ENCODE data around the gene HECTD3.
"Not testable (repeated sequence)": the region's sequence is repeated elsewhere in the genome, so short reads cannot be mapped to it uniquely, and the experiment has no call there.

The HECTD3 gene

DNA sequence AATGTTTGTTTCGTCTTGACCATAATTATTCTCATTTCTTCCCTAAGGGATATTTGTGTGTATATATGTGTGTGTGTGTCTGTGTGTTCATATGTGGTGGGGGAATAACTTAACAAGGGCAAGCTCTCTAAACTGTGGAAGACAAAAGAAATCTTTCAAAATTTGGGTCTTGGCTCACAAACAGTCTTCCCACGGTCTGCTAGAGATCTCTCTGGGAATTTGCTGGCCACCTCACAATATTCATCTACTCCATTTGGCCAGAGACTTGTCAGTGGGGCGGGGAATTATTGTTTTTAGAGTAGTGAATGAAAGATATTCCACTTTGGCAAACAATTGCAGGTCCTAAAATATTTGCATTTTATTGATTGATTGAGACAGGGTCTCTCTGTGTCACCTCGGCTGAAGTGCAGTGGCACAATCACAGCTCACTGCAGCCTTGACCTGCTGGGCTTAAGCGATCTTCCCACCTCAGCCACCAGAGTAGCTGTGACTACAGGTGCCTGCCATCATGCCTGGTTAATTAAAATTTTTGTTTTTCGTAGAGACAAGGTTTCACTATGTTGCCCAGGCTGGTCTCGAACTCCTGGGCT, 16.7 kb downstream of the HECTD3 start:
- no peak overlapping the region for H3K4me3 ChIP-seq (ENCODE audit: low read depth, low read length)
- no peak for DNase-seq (ENCODE audit: low read depth)
- TF ChIP-seq, protein P1, sequence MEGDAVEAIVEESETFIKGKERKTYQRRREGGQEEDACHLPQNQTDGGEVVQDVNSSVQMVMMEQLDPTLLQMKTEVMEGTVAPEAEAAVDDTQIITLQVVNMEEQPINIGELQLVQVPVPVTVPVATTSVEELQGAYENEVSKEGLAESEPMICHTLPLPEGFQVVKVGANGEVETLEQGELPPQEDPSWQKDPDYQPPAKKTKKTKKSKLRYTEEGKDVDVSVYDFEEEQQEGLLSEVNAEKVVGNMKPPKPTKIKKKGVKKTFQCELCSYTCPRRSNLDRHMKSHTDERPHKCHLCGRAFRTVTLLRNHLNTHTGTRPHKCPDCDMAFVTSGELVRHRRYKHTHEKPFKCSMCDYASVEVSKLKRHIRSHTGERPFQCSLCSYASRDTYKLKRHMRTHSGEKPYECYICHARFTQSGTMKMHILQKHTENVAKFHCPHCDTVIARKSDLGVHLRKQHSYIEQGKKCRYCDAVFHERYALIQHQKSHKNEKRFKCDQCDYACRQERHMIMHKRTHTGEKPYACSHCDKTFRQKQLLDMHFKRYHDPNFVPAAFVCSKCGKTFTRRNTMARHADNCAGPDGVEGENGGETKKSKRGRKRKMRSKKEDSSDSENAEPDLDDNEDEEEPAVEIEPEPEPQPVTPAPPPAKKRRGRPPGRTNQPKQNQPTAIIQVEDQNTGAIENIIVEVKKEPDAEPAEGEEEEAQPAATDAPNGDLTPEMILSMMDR (IDR thresholded peaks at IDR 0.05; ENCODE audit: insufficient read depth, low read depth, low read length, missing control alignments), result no peak

DNA sequence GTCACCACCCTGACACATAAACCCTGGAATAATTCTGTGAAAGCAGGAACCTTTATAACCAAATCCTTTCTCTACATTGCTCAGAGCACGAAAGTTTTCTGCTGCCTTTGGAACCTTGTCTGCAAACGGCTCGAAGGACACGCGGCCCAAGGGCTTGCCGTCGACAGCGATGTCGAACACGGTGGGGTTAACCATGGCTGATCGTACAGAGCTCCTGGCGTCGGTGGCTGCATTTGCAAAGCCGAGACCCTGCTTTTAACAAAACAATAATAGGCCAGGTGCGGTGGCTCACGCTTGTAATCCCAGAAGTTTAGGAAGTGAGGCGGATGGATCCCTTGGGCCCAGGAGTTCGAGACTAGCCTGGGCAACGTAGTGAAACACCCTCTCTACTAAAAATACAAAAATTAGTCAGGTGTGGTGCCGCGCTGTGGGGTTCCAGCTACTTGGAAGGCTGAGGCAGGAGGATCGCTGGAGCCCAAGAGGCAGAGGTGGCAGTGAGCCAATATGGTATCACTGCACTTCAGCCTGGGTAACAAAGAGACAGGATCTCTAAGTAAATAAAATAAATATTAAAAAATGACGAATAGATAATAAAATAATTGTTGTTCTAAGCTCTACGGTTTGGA, 22.5 kb downstream of the HECTD3 start:
- H3K4me3 ChIP-seq (ENCODE audit: low read depth, low read length), result no peak overlapping the region
- TF ChIP-seq, protein P1 (IDR thresholded peaks at IDR 0.05; ENCODE audit: insufficient read depth, low read depth, low read length, missing control alignments), result no peak
- DNase-seq (ENCODE audit: low read depth), result no peak

DNA sequence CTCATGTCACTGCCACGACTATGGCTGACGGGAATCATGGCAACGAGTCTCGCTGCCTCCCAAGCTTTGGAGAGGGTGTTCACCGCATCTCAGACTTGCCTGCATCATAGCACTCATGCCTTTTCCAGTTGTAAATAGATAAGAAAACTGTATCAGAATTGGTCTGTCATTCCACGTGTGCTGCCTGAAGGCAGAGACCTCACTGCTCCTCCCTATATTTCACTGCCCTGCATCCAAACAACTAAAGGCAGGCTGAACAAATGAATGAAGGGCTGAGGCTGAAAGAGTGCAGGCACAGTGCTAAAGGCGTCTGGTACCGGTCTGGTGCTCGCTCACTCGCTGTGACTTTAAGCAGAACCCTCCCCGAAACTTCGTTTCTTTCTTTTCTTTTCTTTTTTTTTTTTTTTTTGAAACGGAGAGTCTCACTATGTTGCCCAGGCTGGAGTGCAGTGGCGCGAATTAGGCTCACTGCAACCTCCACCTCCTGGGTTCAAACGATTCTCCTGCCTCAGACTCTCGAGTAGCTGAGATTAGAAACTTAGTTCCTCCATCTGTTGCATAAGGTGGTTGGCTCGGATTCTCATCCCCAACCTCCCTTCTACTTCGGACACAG, 25.3 kb downstream of the HECTD3 start:
- TF ChIP-seq, protein P1 (IDR thresholded peaks at IDR 0.05; ENCODE audit: insufficient read depth, low read depth, low read length, missing control alignments), result no peak
- DNase-seq (ENCODE audit: low read depth), result no peak
- H3K4me3 ChIP-seq (ENCODE audit: low read depth, low read length), result peak overlapping the region; percentile 77

DNA sequence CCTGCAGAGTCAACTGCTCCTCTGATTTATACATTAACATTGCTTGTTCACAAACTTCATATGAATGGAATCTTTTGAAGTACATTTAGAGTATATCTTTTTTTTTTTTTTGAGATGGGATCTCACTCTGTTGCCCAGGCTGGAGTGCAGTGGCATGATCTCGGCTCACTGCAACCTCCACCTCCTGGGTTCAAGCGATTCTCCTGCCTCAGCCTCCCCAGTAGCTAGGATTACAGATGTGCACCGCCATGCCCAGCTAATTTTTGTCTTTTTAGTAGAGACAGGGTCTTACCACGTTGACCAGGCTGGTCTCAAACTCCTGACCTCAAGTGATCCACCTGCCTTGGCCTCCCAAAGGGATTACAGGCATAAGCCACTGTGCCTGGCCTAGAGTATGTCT, 33.8 kb downstream of the HECTD3 start:
- DNase-seq (ENCODE audit: low read depth); H3K4me3 ChIP-seq (ENCODE audit: low read depth, low read length): not testable (repeated sequence)

DNA sequence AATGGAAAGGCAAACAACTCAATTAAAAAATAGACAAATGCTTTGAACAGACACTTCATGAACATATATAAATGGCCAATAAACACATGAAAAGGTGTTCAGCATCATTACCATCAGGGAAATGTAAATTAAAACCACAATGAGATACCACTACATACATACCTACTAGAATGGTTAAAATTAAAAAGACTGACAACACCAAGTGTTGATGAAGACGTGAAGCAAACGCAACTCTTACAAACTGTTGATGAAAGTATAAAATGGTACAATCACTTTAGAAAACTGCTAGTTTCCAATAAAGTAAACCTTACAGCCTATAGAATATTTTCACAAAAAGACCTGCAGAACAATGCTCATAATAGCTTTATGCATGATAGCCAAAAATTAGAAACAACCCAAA, 34.9 kb downstream of the HECTD3 start:
- TF ChIP-seq, protein P1 (IDR thresholded peaks at IDR 0.05; ENCODE audit: insufficient read depth, low read depth, low read length, missing control alignments), result no peak
- no peak overlapping the region for H3K4me3 ChIP-seq (ENCODE audit: low read depth, low read length)
- DNase-seq (ENCODE audit: low read depth), result no peak

DNA sequence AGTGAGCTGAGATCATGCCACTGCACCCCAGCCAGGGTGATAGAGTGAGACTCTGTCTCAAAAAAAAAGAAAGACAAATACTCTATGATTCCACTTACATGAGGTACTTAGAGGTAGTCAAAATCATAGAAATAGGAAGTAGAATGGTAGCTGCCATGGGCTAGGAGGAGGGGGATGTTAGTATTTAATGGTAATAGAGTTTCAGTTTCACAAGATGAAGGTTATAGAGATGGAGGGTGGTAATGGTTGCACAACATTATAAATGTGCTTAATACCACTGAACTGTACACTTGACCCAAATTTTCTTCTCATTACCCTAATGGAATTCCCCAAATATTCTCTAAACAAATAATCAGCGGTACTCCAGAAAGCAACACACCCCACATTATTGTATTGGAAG, 37.5 kb downstream of the HECTD3 start:
- TF ChIP-seq, protein P1 (IDR thresholded peaks at IDR 0.05; ENCODE audit: insufficient read depth, low read depth, low read length, missing control alignments), result no peak
- DNase-seq (ENCODE audit: low read depth), result no peak
- H3K4me3 ChIP-seq (ENCODE audit: low read depth, low read length), result no peak overlapping the region

DNA sequence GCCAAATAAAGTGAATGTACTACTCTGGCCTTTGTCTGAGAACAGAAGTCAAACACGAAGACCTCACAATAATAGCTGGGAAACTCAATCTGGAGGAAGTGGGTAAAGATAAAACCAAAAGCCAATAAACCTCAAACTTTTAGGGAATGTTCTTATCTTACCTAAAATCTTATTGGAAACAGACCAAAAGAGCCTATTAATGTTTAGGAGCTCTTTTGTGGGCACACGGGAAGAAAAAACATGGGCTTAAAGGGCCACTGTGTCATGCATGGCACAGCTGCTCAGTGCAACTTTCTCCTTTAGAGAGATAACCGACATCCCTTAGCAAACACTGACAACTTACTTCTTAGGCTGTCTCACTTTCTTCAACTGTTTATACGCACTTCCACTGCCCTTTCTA, 40.8 kb downstream of the HECTD3 start:
- TF ChIP-seq, protein P1 (IDR thresholded peaks at IDR 0.05; ENCODE audit: insufficient read depth, low read depth, low read length, missing control alignments), result no peak
- H3K4me3 ChIP-seq (ENCODE audit: low read depth, low read length), result no peak overlapping the region
- no peak for DNase-seq (ENCODE audit: low read depth)
